Stimulated activated naive CD8-positive, alpha-beta T cell treated with anti-CD3 and anti-CD28 coated beads, Interleukin-15, Interleukin-2, amounts not matched to agents 100 ng/mL and 50 ng/mL, for 24 hours (primary cell): ENCODE data around the gene RPGRIP1L.
"Not testable (repeated sequence)": the region's sequence is repeated elsewhere in the genome, so short reads cannot be mapped to it uniquely, and the experiment has no call there.

ENCODE experiments used
- H3K27ac Mint-ChIP-seq: one replicate; pipeline ENCODE4 v1.8.0; 2021; ENCODE audit warnings: mild to moderate bottlenecking, mixed read lengths
- H3K27me3 Mint-ChIP-seq: one replicate; pipeline ENCODE4 v1.8.0; 2021; ENCODE audit warnings: mixed read lengths
- H3K36me3 Mint-ChIP-seq: one replicate; pipeline ENCODE4 v1.8.0; 2021; ENCODE audit warnings: low read depth, mixed read lengths
- H3K4me1 Mint-ChIP-seq: one replicate; pipeline ENCODE4 v1.8.0; 2021; ENCODE audit warnings: low read depth, mixed read lengths
- H3K4me3 Mint-ChIP-seq: one replicate; pipeline ENCODE4 v1.8.0; 2021; ENCODE audit warnings: mild to moderate bottlenecking, mixed read lengths
- H3K9me3 Mint-ChIP-seq: one replicate; pipeline ENCODE4 v1.8.0; 2021; ENCODE audit warnings: mixed read lengths

The RPGRIP1L gene

DNA sequence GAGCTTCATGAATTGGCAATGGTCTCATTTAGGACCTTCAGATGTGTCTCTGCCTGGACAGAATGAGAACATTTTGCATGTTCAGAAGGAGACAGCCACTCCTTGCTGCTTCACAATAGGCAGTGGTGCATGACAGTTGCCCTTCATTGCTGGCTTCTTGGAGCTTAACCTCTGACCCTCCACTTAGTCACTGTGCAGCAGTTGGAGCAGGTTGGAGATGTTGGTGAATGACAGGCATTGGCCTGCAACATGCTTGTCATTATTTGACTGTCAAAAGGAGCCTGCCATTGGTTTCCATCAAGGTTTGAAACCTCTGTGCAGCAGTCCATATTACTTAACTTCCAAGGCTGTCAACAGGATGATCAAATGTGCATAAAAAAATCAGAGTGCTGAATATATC, 23.0 kb upstream of the RPGRIP1L start:
- H3K36me3 Mint-ChIP-seq = peaks cover 16% of the 10 kb centered on the region
- H3K4me1 Mint-ChIP-seq = peaks cover 28% of the 10 kb centered on the region
- H3K27me3 Mint-ChIP-seq = no peaks in the 10 kb centered on the region
- no peak overlapping the region for H3K4me3 Mint-ChIP-seq
- H3K9me3 Mint-ChIP-seq = no peaks in the 10 kb centered on the region
- H3K27ac Mint-ChIP-seq = no peak overlapping the region

DNA sequence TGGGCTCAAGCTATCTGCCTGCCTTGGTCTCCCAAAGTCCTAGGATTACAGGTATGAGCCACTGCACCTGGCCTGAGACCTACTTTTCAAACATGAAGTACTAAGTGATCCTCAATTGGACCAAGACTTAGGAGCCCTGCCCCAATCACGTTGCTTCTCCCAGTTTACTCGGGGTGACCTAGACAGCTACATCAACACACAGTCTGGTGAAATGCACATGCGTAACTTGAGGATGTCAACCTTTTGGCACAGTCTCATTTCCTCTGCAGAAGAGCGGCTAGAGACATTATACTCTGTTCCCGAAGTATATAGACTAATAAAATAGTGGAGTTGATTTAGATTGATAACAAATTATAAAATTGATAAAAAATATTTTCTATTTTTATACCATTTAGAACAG, 17.4 kb upstream of the RPGRIP1L start:
- H3K4me1 Mint-ChIP-seq = peaks cover 19% of the 10 kb centered on the region
- no peak overlapping the region for H3K4me3 Mint-ChIP-seq
- no peaks in the 10 kb centered on the region for H3K36me3 Mint-ChIP-seq
- H3K9me3 Mint-ChIP-seq = no peaks in the 10 kb centered on the region
- H3K27me3 Mint-ChIP-seq = no peaks in the 10 kb centered on the region
- no peak overlapping the region for H3K27ac Mint-ChIP-seq

DNA sequence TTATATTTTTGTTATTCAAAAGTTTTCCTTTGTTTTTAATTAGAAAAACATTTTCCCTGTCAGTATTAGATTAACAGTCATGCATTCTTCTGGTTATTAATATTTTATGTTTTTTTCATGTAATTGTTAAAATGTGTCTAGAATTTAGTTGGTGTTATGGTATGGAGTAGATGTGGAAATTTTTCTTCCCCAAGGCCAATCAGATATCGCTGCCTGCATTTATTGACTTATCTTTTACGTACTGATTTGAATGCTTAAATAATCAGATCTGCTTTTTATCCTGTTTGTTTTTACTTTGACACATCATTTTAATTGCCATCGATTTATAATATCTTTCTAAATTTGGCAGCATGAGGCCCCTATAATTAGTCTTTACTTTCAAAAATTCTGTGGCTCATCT, 13.9 kb upstream of the RPGRIP1L start:
- no peaks in the 10 kb centered on the region for H3K9me3 Mint-ChIP-seq
- H3K36me3 Mint-ChIP-seq = peaks cover 3% of the 10 kb centered on the region
- no peak overlapping the region for H3K4me3 Mint-ChIP-seq
- H3K4me1 Mint-ChIP-seq = peaks cover 15% of the 10 kb centered on the region
- no peak overlapping the region for H3K27ac Mint-ChIP-seq
- no peaks in the 10 kb centered on the region for H3K27me3 Mint-ChIP-seq

DNA sequence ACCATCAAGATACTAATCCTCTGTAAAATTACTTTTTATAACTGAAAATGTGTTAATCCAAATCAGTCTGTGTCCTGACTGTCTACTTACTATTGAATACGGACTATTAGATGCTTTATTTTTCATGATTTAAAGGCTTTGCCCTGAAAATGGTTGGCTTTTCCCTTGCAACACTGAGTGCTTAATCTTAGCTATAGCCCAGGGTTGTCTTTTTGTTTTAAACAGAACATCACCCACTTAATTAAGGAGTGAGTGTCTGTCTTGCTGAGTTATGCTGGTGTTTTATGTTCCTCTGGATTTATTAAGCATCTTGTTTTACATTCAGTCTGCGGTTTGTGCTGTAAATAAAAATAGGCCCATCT, 11.3 kb upstream of the RPGRIP1L start:
- H3K4me1 Mint-ChIP-seq = peaks cover 15% of the 10 kb centered on the region
- H3K27me3 Mint-ChIP-seq = no peaks in the 10 kb centered on the region
- peaks cover 7% of the 10 kb centered on the region for H3K36me3 Mint-ChIP-seq
- H3K9me3 Mint-ChIP-seq = no peaks in the 10 kb centered on the region
- no peak overlapping the region for H3K27ac Mint-ChIP-seq
- no peak overlapping the region for H3K4me3 Mint-ChIP-seq

DNA sequence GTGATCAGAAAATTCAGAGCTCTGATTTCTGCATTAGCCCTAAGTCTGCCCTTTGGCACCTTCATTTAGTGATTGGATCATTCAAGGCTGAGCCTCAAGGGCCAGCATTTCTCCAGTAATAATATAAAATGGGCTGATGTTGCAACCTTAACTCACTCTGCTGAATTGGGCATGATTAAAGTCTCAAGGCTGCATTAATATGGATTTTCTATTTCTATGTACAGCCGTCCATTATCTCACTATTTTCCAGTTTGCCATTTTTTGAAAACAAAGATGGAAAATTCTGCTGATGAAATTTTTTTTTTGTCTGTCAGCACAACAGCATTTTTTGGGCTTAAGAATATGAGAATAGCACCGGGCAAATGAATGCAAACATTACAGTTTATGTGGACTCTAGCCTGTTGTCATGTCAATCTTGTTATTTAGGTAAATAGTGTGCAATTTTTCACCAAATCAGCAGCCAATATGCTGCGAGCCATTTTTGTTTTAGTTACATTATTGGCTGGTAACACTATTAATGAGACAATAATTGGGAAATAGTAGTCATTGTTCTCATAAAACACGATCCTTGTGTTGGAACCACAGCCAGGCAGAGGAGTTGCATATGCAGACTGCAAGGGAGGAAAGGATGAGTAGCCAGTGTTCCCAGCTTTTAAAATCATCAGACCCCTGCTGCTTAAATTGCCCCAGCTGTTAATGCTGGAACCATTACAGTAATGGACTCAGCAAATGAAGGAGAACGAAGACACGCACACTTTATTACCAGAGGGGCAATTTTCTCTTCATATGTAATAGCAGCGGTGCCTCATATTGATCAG, 10.8 kb upstream of the RPGRIP1L start:
- Mint-ChIP-seq H3K36me3 (peaks cover 7% of the 10 kb centered on the region), H3K4me3 (no peak overlapping the region), H3K9me3 (no peaks in the 10 kb centered on the region), H3K27ac (no peak overlapping the region), H3K4me1 (peaks cover 15% of the 10 kb centered on the region), H3K27me3 (no peaks in the 10 kb centered on the region)

DNA sequence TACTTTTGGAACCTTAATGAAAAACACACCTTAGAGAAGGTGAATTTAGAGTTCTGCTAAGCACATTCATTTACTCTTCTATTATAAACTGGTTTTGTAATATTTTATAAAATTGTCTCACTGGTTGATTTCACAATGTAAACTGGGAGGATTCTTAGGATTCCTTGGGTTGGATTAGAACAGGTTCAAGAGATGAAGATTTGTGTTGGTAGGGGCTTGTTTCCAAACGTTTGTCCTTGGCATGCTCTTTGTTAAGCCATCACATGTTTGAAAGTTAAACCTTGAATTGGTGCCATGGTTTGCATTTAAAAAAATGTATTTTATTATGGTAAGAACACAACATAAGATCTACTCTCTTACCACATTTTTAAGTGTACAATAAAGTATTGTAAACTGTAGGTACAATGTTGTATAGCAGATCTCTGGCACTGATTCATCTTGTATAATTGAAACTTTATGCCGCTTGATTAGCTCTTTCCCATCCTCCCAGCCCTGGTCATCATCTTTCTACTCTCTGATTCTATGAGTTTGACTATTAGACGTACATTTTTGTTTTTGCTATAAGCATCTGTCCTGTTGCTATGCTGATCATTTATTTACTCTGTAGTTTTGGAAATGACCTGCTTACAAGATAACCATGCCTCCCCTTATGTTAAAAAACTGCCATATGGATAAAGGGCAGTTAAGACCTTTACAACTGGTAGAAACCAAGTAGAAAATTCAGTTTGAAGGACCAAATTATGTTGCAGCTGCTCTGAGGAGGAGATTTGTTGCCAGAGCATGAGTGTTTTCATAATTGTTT, 9.9 kb upstream of the RPGRIP1L start:
- Mint-ChIP-seq H3K27me3 (no peaks in the 10 kb centered on the region), H3K4me1 (peaks cover 19% of the 10 kb centered on the region), H3K9me3 (no peaks in the 10 kb centered on the region), H3K27ac (no peak overlapping the region), H3K36me3 (peaks cover 7% of the 10 kb centered on the region), H3K4me3 (no peak overlapping the region)

DNA sequence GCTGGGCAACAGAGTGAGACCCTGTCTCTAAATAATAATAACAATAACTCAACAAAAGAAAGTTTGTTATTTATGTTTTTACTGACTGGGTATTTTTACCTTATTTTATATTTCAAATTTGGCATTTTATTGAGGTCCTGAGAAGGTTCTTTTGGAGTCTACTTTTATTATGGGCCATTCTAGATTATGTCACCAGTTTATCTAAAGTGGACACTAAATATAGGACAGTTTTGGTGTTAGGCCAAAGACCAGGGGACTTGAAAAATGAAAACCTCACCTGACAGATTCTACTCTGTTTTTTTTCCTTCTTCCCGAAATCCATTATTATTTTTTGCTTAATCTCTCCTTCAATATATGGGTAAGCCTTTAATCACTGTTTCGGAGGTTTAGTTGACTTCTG, 8.4 kb upstream of the RPGRIP1L start:
- H3K4me1 Mint-ChIP-seq = peaks cover 29% of the 10 kb centered on the region

DNA sequence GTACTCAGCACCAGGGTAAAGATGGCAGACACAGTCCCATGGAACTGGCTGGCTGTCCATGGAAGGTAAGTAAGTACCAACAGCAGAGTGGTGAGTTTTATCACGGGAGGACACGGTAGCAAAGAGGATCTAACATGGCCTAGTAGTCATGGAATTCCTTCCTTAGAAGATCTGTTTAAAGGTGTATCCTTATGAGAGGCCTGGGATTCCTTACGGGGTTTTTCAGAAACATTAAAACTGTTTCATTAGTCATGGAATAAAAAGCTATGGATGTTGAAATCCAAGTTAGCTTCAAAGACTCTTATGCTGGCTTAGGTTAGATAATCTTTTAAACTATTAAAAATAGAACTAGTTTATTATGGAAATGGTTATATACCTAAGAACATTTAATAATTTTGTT, 7.7 kb upstream of the RPGRIP1L start:
- Mint-ChIP-seq H3K27me3 (no peaks in the 10 kb centered on the region), H3K9me3 (no peaks in the 10 kb centered on the region), H3K36me3 (peaks cover 18% of the 10 kb centered on the region), H3K4me1 (peaks cover 30% of the 10 kb centered on the region), H3K4me3 (no peak overlapping the region), H3K27ac (no peak overlapping the region)

More for the DNA sequence above, 8.4 kb upstream of the RPGRIP1L start:
- H3K27me3 Mint-ChIP-seq = no peaks in the 10 kb centered on the region
- peaks cover 14% of the 10 kb centered on the region for H3K36me3 Mint-ChIP-seq
- H3K9me3 Mint-ChIP-seq = no peaks in the 10 kb centered on the region
- H3K27ac Mint-ChIP-seq = no peak overlapping the region
- H3K4me3 Mint-ChIP-seq = no peak overlapping the region

DNA sequence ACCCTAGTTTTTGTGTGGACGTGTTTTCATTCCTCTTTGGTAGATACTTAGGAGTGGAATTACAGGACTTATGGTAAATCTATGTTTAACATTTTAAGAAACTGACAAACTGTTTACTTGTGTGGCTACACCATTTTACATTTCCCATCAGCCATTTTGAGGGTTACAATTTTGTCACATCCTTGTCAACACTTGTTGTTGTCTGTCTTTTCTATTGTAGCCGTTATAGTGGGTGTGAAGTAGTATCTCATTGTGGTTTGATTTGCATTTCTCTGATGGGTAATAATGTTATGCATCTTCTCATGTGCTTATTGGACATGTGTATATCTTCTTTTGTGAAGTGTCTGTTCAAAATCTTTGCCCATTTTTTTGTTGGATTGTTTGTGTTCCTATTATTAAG, 4.8 kb upstream of the RPGRIP1L start:
- Mint-ChIP-seq H3K27ac (no peak overlapping the region), H3K4me1 (peaks cover 43% of the 10 kb centered on the region), H3K27me3 (no peaks in the 10 kb centered on the region), H3K9me3 (no peaks in the 10 kb centered on the region), H3K4me3 (no peak overlapping the region), H3K36me3 (peaks cover 22% of the 10 kb centered on the region)

DNA sequence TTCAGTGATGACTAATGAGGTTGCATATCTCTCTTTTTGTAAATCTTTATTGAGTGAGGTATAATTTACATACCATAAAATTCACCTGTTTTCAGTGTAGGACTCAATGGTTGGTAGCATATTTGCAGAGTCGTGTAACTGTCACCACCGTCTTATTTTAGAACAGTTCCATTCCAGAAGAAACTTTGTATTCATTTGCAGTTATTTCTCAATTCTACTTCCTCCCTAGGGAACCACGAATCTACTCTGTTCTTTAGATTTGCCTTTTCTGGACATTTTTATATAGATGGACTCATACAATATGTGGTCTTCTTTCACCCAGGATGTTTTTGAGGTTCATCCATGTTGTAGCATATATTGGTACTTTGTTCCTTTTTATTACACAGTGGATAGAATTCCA, 4.0 kb upstream of the RPGRIP1L start:
- Mint-ChIP-seq H3K36me3 (peaks cover 19% of the 10 kb centered on the region), H3K27me3 (no peaks in the 10 kb centered on the region), H3K4me1 (peaks cover 43% of the 10 kb centered on the region), H3K27ac (no peak overlapping the region), H3K9me3 (no peaks in the 10 kb centered on the region), H3K4me3 (no peak overlapping the region)

DNA sequence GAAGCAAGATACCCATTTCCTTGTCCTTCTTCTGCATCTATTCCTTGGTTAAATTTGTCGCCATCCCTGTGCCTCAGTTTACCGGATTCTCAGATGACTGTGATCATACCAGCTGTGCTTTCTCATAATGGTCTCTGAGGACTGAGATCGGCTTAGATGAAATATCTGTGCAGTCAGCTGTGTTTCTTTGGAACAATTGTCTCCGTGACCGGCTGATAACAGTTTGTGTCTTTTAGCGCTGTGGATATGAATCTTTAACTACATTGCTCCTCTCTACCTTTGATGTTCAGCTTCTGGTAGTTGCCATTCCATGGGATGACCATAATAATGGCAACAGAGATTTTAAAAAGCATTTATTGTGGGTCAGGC, 770 bp upstream of the RPGRIP1L start:
- Mint-ChIP-seq H3K4me3 (peak overlapping the region; percentile 99), H3K27ac (peak overlapping the region; percentile 97), H3K27me3 (no peaks in the 10 kb centered on the region), H3K4me1 (peaks cover 43% of the 10 kb centered on the region), H3K9me3 (no peaks in the 10 kb centered on the region), H3K36me3 (peaks cover 16% of the 10 kb centered on the region)

DNA sequence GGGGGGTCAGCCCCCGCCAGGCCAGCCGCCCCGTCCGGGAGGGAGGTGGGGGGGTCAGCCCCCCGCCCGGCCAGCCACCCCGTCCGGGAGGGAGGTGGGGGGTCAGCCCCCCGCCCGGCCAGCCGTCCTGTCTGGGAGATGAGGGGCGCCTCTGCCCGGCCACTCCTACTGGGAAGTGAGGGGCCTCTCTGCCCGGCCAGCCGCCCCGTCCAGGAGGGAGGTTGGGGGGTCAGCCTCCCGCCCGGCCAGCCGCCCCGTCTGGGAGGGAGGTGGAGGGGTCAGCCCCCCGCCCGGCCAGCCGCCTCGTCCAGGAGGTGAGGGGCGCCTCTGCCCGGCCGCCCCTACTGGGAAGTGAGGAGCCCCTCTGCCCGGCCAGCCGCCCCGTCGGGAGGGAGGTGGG, 5.4 kb downstream of the RPGRIP1L start:
- H3K4me1 Mint-ChIP-seq, H3K9me3 Mint-ChIP-seq, H3K27ac Mint-ChIP-seq, H3K27me3 Mint-ChIP-seq, H3K4me3 Mint-ChIP-seq: not testable (repeated sequence)
- H3K36me3 Mint-ChIP-seq = peaks cover 20% of the 10 kb centered on the region

DNA sequence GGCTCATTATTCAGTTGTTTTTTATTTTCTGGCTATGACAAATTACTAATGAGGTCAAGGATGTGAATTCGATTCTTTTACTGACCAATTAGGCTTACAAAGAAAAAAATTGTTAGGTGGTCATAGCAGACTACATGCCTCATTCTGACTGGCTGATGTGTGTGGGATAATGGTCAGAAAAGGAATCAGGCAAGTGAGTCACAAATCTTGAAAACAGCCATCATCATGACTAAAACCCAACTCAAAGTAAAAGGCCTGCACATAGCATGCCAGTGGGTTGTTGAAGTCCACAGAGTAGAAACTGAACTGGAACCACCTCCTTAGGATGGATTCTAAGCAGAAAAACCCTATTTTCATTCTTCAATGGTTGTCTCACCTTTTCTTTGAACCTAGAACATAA, 8.6 kb downstream of the RPGRIP1L start:
- Mint-ChIP-seq H3K9me3 (no peaks in the 10 kb centered on the region), H3K27ac (no peak overlapping the region), H3K27me3 (no peaks in the 10 kb centered on the region), H3K4me1 (no peaks in the 10 kb centered on the region), H3K36me3 (peaks cover 32% of the 10 kb centered on the region), H3K4me3 (no peak overlapping the region)

DNA sequence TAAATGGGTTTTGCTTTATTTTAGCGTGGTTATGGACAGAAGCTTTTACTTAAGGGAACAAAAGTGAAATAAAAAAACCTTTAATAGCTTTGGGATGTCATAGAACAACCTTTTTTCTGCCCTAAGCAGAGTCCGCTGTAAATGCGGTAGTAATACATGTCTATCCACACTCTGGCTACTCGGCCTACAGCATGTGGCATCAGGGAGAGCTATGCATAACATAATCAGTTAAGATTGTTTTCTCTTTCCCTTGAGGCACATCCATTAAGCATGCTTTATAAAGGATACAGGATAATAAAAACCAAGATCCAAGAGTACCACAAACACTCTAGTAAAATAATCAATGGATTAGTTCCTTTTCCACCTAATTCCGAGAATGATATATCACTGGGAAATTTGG, 10.3 kb downstream of the RPGRIP1L start:
- Mint-ChIP-seq H3K4me3 (no peak overlapping the region), H3K36me3 (peaks cover 34% of the 10 kb centered on the region)

DNA sequence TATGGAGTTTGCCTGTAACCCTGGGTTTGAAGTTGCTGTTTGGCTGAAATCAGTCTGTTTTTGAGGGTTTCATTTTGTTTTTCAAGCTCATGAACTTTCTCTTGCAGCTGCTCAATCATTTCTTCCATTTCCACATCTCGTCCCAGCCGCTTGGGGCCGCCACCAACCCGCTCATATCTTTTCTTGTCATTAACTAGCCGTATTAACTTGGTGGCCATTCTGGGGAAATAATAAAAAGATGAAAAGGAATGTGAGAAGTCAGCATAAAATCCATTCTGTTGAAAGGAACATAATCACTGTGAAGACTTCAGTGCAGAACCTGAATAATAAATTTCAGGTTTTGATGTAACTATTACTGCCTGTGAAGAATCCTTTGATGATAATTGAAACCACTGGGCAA, 11.5 kb downstream of the RPGRIP1L start:
- Mint-ChIP-seq H3K27me3 (no peaks in the 10 kb centered on the region), H3K4me3 (no peak overlapping the region), H3K9me3 (no peaks in the 10 kb centered on the region), H3K4me1 (no peaks in the 10 kb centered on the region), H3K36me3 (peaks cover 35% of the 10 kb centered on the region), H3K27ac (no peak overlapping the region)

More for the DNA sequence above, 10.3 kb downstream of the RPGRIP1L start:
- Mint-ChIP-seq H3K4me1 (no peaks in the 10 kb centered on the region), H3K27ac (no peak overlapping the region), H3K27me3 (no peaks in the 10 kb centered on the region), H3K9me3 (no peaks in the 10 kb centered on the region)
